GM12878 (cell line): Measurements from ENCODE around the gene PYHIN1. TPM values are rescaled to one million over a fixed set of nuclear protein-coding genes. Genes with fewer than 3 reads are reported as not detected.

Source experiments
- ATAC-seq: fragments of 200-7000 bp; cut with Tn5 transposase; 3 replicates; pipeline ENCODE4 v1.9.1; 2020; ENCODE audit warnings: mild to moderate bottlenecking, moderate library complexity
- BruUV-seq: library from RNA; stranded (reverse); fragments of 400-500 nt; replicated peaks from 2 replicates; lab custom pipeline; 2021; lab: Mats Ljungman, UMichigan
- CTCF ChIA-PET: fragments of 300-600 bp; sonication (Branson Sonifier 250); formaldehyde crosslinking; extraction: SDS; loops from one replicate; lab custom pipeline; 2021; ENCODE audit warnings: inconsistent platforms; lab: Yijun Ruan, JAX
- POLR2A ChIA-PET: fragments of 350-600 bp; formaldehyde crosslinking; extraction: SDS; loops from one replicate; lab custom pipeline; 2021; ENCODE audit warnings: inconsistent platforms; lab: Charles Lee
- RAD21 ChIA-PET: fragments of 300-600 bp; sonication (Branson Sonifier 250); formaldehyde crosslinking; loops from one replicate; lab custom pipeline; 2023; ENCODE audit warnings: antibody characterized with exemption; ENCODE audit not compliant: unreplicated experiment; lab: Charles Lee
- SMC1A ChIA-PET: fragments of 300-600 bp; sonication (Branson Sonifier 250); formaldehyde crosslinking; loops from one replicate; lab custom pipeline; 2023; ENCODE audit not compliant: unreplicated experiment, uncharacterized antibody; lab: Charles Lee
- DNase-seq: peaks from one replicate; pipeline ENCODE4 v3.0.0-alpha.2; 2011; ENCODE audit warnings: low read depth, low spot score
- FAIRE-seq: peaks from 3 replicates; lab custom pipeline; 2011; peaks lifted over from hg19 to GRCh38; lab: Jason Lieb, UNC
- H2AFZ ChIP-seq: 2 replicates; pipeline ENCODE4 v1.6.0; 2011; ENCODE audit warnings: low read depth, low read length, control low read depth; ENCODE audit not compliant: control insufficient read depth
- H3K27ac ChIP-seq: 2 replicates; pipeline ENCODE4 v1.5.1; 2011; ENCODE audit warnings: control low read depth; ENCODE audit not compliant: control insufficient read depth, insufficient read depth
- H3K27me3 ChIP-seq, 2 experiments: replicated peaks in 1 of 2; 2 replicates each; pipeline versions ENCODE4 v1.6.0 to v1.6.1; 2011; ENCODE audit warnings: low read length in 1 of 2; ENCODE audit not compliant: control insufficient read depth in 2 of 2, insufficient read depth in 2 of 2
- H3K36me3 ChIP-seq, 2 experiments: 2 replicates each; pipeline ENCODE4 v1.5.1; 2011; ENCODE audit warnings: low read length in 1 of 2; ENCODE audit not compliant: control insufficient read depth in 2 of 2, insufficient read depth in 2 of 2
- H3K4me1 ChIP-seq: 2 replicates; pipeline ENCODE4 v1.6.1; 2011; ENCODE audit warnings: mild to moderate bottlenecking, low read length, moderate library complexity, mixed read lengths; ENCODE audit not compliant: control insufficient read depth, insufficient read depth
- H3K4me2 ChIP-seq: 2 replicates; pipeline ENCODE4 v1.6.0; 2011; ENCODE audit warnings: control low read depth; ENCODE audit not compliant: control insufficient read depth, insufficient read depth
- H3K4me3 ChIP-seq: fragments of 200-600 bp; sonication (generic); 2 replicates; pipeline ENCODE4 v1.5.1; 2016
- H3K79me2 ChIP-seq: 2 replicates; pipeline ENCODE4 v1.6.0; 2011; ENCODE audit warnings: low read length; ENCODE audit not compliant: control insufficient read depth, insufficient read depth
- H3K9ac ChIP-seq: 2 replicates; pipeline ENCODE4 v1.8.0; 2011; ENCODE audit warnings: low read length, control low read depth, mixed read lengths; ENCODE audit not compliant: control insufficient read depth, insufficient read depth
- H3K9me3 ChIP-seq: replicated peaks from 3 replicates; pipeline ENCODE4 v1.5.1; 2011; ENCODE audit warnings: mild to moderate bottlenecking, low read length; ENCODE audit not compliant: control insufficient read depth, insufficient read depth
- H4K20me1 ChIP-seq: 2 replicates; pipeline ENCODE4 v1.6.0; 2011; ENCODE audit not compliant: control insufficient read depth, insufficient read depth
- CBFB ChIP-seq: IDR thresholded peaks from 2 replicates; pipeline ENCODE4 v1.6.1; 2016; ENCODE audit warnings: antibody characterized with exemption, low read depth
- CHD1 ChIP-seq: IDR thresholded peaks from 2 replicates; pipeline ENCODE4 v1.6.1; 2012; ENCODE audit warnings: low read depth, low read length, improper control_type of control experiment
- EZH2 ChIP-seq: IDR thresholded peaks from 2 replicates; pipeline ENCODE4 v1.6.1; 2012; ENCODE audit warnings: low read depth, mild to moderate bottlenecking, control low read depth, inconsistent platforms, low read length, borderline replicate concordance; ENCODE audit not compliant: control insufficient read depth
- FOS ChIP-seq: IDR thresholded peaks from 3 replicates; pipeline ENCODE4 v1.6.1; 2011; ENCODE audit warnings: borderline replicate concordance; ENCODE audit not compliant: insufficient read length; ENCODE audit errors: extremely low read depth
- FOXM1 ChIP-seq: IDR thresholded peaks from 2 replicates; pipeline ENCODE4 v1.6.1; 2012; ENCODE audit warnings: low read depth, mild to moderate bottlenecking, inconsistent platforms, low read length, moderate library complexity
- LARP7 ChIP-seq: fragments of 450-650 bp; IDR thresholded peaks from 2 replicates; pipeline ENCODE4 v1.6.1; 2017; ENCODE audit warnings: mild to moderate bottlenecking
- NFXL1 ChIP-seq: fragments of 450-650 bp; IDR thresholded peaks from 2 replicates; pipeline ENCODE4 v1.6.1; 2017; ENCODE audit warnings: antibody characterized with exemption, mild to moderate bottlenecking, borderline replicate concordance
- RB1 ChIP-seq: fragments of 450-650 bp; formaldehyde crosslinking; IDR thresholded peaks from 2 replicates; pipeline ENCODE4 v1.6.1; 2017; ENCODE audit warnings: mild to moderate bottlenecking, borderline replicate concordance
- RFX5 ChIP-seq: IDR thresholded peaks from 2 replicates; pipeline ENCODE4 v1.6.1; 2011; ENCODE audit warnings: low read depth, low read length, improper control_type of control experiment
- SIN3A ChIP-seq: IDR thresholded peaks from 2 replicates; pipeline ENCODE4 v1.6.1; 2012; ENCODE audit warnings: low read depth, low read length, improper control_type of control experiment
- SMC3 ChIP-seq: IDR thresholded peaks from 2 replicates; pipeline ENCODE4 v1.6.1; 2011; ENCODE audit warnings: low read length, improper control_type of control experiment, borderline replicate concordance
- SP1 ChIP-seq: IDR thresholded peaks from one replicate; pipeline ENCODE4 v1.6.1; 2011; ENCODE audit warnings: low read depth, low read length
- STAT1 ChIP-seq: fragments of 450-650 bp; conservative IDR thresholded peaks from 2 replicates; pipeline ENCODE4 v1.6.1; 2014; ENCODE audit warnings: antibody characterized with exemption, mild to moderate bottlenecking
- ZNF207 ChIP-seq: fragments of 450-650 bp; IDR thresholded peaks from 2 replicates; pipeline ENCODE4 v1.6.1; 2014; ENCODE audit warnings: antibody characterized with exemption, mild to moderate bottlenecking, borderline replicate concordance
- ZNF687 ChIP-seq: fragments of 450-650 bp; IDR thresholded peaks from 2 replicates; pipeline ENCODE4 v1.6.1; 2017; ENCODE audit warnings: mild to moderate bottlenecking, moderate library complexity
- ZZZ3 ChIP-seq: IDR thresholded peaks from 2 replicates; pipeline ENCODE4 v1.6.1; 2011; ENCODE audit warnings: low read depth; ENCODE audit not compliant: control insufficient read depth, insufficient read length
- in situ Hi-C: fragments of 300-500 bp; cut with MboI; formaldehyde crosslinking; loops from 9 replicates; pipeline ENCODE4 v1.14.3; 2018; ENCODE audit warnings: mixed read lengths
- intact Hi-C: fragments of 100-400 bp; cut with micrococcal nuclease; formaldehyde crosslinking; loops from one replicate; pipeline ENCODE4 v1.14.2; 2022; ENCODE audit not compliant: unreplicated experiment
- polyA plus RNA-seq, 11 experiments: library from polyadenylated mRNA; depleted of rRNA in 4 of 11; unstranded in 6 of 11; stranded (reverse) in 5 of 11; fragments of >200 nt; fragmentation: Nextera tagmentation in 4 of 11; fragmentation: Illumina TruSeq in 1 of 11; extraction: Ambion mirVana in 4 of 11; extraction: Trizol in 1 of 11; gene quantifications; 1 replicate in 1 of 11; 2 replicates in 10 of 11; pipeline versions ENCODE4 v1.2.1 to v1.2.3, GENCODE V29; 2011 to 2016; ENCODE audit warnings: inconsistent platforms in 2 of 11, missing spikeins in 2 of 11, low read depth in 1 of 11
- total RNA-seq, 4 experiments: library from RNA; depleted of rRNA in 3 of 4; stranded (reverse); fragments of >200 nt in 3 of 4; fragmentation: Illumina TruSeq in 1 of 4; extraction: Trizol in 1 of 4; gene quantifications; 2 replicates each; pipeline versions ENCODE4 v1.2.1 to v1.2.3, GENCODE V29; 2013 to 2021
- TF ChIP-seq, protein P1 (sequence below): fragments of 450-650 bp; formaldehyde crosslinking; IDR thresholded peaks from 2 replicates; pipeline ENCODE4 v1.5.0; 2022; ENCODE audit warnings: mild to moderate bottlenecking, missing genetic modification characterization

PYHIN1 gene
- total and polyA plus RNA-seq, 10 of the 15 experiments (the other 5 are each of a cell fraction or from before 2014, with no cell fraction given), result 0.19 to 7.2 (median 0.38) TPM

GRCh38 chr1:158946785-158947184, 15.4 kb downstream of the PYHIN1 start:
- H3K9ac ChIP-seq, result no peak overlapping the region
- DNase-seq (no peak), FAIRE-seq (no peak), ATAC-seq (no peak)
- in situ Hi-C loops (no loop called here), intact Hi-C loops (no loop called here)
- no peak overlapping the region for H3K4me3 ChIP-seq
- H3K79me2 ChIP-seq, result no peaks in the 10 kb centered on the region
- ChIA-PET RAD21 (no interaction called here), SMC1A (no interaction called here), POLR2A (no interaction called here), CTCF (no interaction called here)
- no peaks in the 10 kb centered on the region for H3K27me3 ChIP-seq
- BruUV-seq, result no TSS peak
- no peaks in the 10 kb centered on the region for H3K4me1 ChIP-seq
- H2AFZ ChIP-seq, result no peak overlapping the region
- no peak overlapping the region for H3K4me2 ChIP-seq
- no peaks in the 10 kb centered on the region; the same call in 2 of the 3 replicates for H3K9me3 ChIP-seq
- no peak for TF ChIP-seq SIN3A
- no peak for TF ChIP-seq ZNF207
- no peak for TF ChIP-seq ZNF687
- TF ChIP-seq, protein P1, sequence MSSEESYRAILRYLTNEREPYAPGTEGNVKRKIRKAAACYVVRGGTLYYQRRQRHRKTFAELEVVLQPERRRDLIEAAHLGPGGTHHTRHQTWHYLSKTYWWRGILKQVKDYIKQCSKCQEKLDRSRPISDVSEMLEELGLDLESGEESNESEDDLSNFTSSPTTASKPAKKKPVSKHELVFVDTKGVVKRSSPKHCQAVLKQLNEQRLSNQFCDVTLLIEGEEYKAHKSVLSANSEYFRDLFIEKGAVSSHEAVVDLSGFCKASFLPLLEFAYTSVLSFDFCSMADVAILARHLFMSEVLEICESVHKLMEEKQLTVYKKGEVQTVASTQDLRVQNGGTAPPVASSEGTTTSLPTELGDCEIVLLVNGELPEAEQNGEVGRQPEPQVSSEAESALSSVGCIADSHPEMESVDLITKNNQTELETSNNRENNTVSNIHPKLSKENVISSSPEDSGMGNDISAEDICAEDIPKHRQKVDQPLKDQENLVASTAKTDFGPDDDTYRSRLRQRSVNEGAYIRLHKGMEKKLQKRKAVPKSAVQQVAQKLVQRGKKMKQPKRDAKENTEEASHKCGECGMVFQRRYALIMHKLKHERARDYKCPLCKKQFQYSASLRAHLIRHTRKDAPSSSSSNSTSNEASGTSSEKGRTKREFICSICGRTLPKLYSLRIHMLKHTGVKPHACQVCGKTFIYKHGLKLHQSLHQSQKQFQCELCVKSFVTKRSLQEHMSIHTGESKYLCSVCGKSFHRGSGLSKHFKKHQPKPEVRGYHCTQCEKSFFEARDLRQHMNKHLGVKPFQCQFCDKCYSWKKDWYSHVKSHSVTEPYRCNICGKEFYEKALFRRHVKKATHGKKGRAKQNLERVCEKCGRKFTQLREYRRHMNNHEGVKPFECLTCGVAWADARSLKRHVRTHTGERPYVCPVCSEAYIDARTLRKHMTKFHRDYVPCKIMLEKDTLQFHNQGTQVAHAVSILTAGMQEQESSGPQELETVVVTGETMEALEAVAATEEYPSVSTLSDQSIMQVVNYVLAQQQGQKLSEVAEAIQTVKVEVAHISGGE (CRISPR knock-in tag), result no peak
- no peak for TF ChIP-seq RB1
- no peak for TF ChIP-seq LARP7
- no peak for TF ChIP-seq ZZZ3
- no peak for TF ChIP-seq SMC3
- no peak for TF ChIP-seq FOXM1
- no peak for TF ChIP-seq NFXL1
- no peak for TF ChIP-seq RFX5
- no peak for TF ChIP-seq FOS
- TF ChIP-seq CBFB, result no peak
- no peak for TF ChIP-seq EZH2
- TF ChIP-seq CHD1, result no peak
- TF ChIP-seq STAT1, result no peak
- no peak for TF ChIP-seq SP1
- H3K27ac ChIP-seq, result no peak overlapping the region
- H4K20me1 ChIP-seq, result no peaks in the 10 kb centered on the region
- H3K36me3 ChIP-seq, result no peaks in the 10 kb centered on the region
